GM12878 (cell line): ENCODE results near the gene CAMKMT. TPM values are rescaled to one million over a fixed set of nuclear protein-coding genes. Genes with fewer than 3 reads are reported as not detected.

ENCODE experiments used
- BCL11A ChIP-seq: IDR thresholded peaks from 2 replicates; pipeline ENCODE4 v1.6.1; 2011; ENCODE audit warnings: low read depth, low read length
- IKZF1 ChIP-seq: fragments of 450-650 bp; conservative IDR thresholded peaks from 2 replicates; pipeline ENCODE4 v1.6.1; 2017; ENCODE audit warnings: antibody characterized with exemption, mild to moderate bottlenecking
- IKZF2 ChIP-seq, 2 experiments: fragments of 450-650 bp; IDR thresholded peaks; 2 replicates each; pipeline ENCODE4 v1.6.1; 2017; ENCODE audit warnings: mild to moderate bottlenecking in 2 of 2, moderate library complexity in 2 of 2
- NR2C2 ChIP-seq: IDR thresholded peaks from 2 replicates; pipeline ENCODE4 v1.6.1; 2011; ENCODE audit warnings: borderline replicate concordance, low read depth; ENCODE audit not compliant: control insufficient read depth, insufficient read length
- NR2F1 ChIP-seq: fragments of 450-650 bp; conservative IDR thresholded peaks from 2 replicates; pipeline ENCODE4 v1.6.1; 2017; ENCODE audit warnings: mild to moderate bottlenecking
- POU2F2 ChIP-seq: IDR thresholded peaks from 3 replicates; pipeline ENCODE4 v1.6.1; 2011; ENCODE audit warnings: low read depth, mild to moderate bottlenecking, low read length, borderline replicate concordance
- SIX5 ChIP-seq: IDR thresholded peaks from 2 replicates; pipeline ENCODE4 v1.6.1; 2011; ENCODE audit warnings: mild to moderate bottlenecking, low read depth, low read length, moderate library complexity; ENCODE audit not compliant: severe bottlenecking
- SMAD1 ChIP-seq: fragments of 450-650 bp; IDR thresholded peaks from 2 replicates; pipeline ENCODE4 v1.6.1; 2018; ENCODE audit warnings: mild to moderate bottlenecking, low read depth; ENCODE audit not compliant: partially characterized antibody
- SMAD5 ChIP-seq: IDR thresholded peaks from 2 replicates; pipeline ENCODE4 v1.6.1; 2016; ENCODE audit warnings: antibody characterized with exemption, low read depth
- TARDBP ChIP-seq: IDR thresholded peaks from 2 replicates; pipeline ENCODE4 v1.6.1; 2016; ENCODE audit warnings: borderline replicate concordance
- ZNF622 ChIP-seq: fragments of 450-650 bp; IDR thresholded peaks from 2 replicates; pipeline ENCODE4 v1.6.1; 2017; ENCODE audit warnings: mild to moderate bottlenecking, inconsistent platforms
- polyA plus RNA-seq, 11 experiments: library from polyadenylated mRNA; depleted of rRNA in 4 of 11; unstranded in 6 of 11; stranded (reverse) in 5 of 11; fragments of >200 nt; fragmentation: Nextera tagmentation in 4 of 11; fragmentation: Illumina TruSeq in 1 of 11; extraction: Ambion mirVana in 4 of 11; extraction: Trizol in 1 of 11; gene quantifications; 1 replicate in 1 of 11; 2 replicates in 10 of 11; pipeline versions ENCODE4 v1.2.1 to v1.2.3, GENCODE V29; 2011 to 2016; ENCODE audit warnings: inconsistent platforms in 2 of 11, missing spikeins in 2 of 11, low read depth in 1 of 11
- total RNA-seq, 4 experiments: library from RNA; depleted of rRNA in 3 of 4; stranded (reverse); fragments of >200 nt in 3 of 4; fragmentation: Illumina TruSeq in 1 of 4; extraction: Trizol in 1 of 4; gene quantifications; 2 replicates each; pipeline versions ENCODE4 v1.2.1 to v1.2.3, GENCODE V29; 2013 to 2021
- TF ChIP-seq, protein P1 (sequence below): fragments of 450-650 bp; IDR thresholded peaks from 2 replicates; pipeline ENCODE4 v1.6.1; 2017; ENCODE audit warnings: mild to moderate bottlenecking, moderate library complexity
- TF ChIP-seq, protein P2 (sequence below), 3 experiments: IDR thresholded peaks in 2 of 3; conservative IDR thresholded peaks in 1 of 3; 2 replicates each; pipeline ENCODE4 v1.5.1; 2011; ENCODE audit warnings: low read depth in 3 of 3, low read length in 3 of 3, mild to moderate bottlenecking in 3 of 3, control low read depth in 2 of 3, moderate library complexity in 2 of 3, inconsistent platforms in 1 of 3, mixed read lengths in 1 of 3; ENCODE audit not compliant: control insufficient read depth in 2 of 3, insufficient read depth in 1 of 3; ENCODE audit errors: extremely low read depth in 1 of 3
- TF ChIP-seq, protein P3 (sequence below): fragments of 450-650 bp; formaldehyde crosslinking; IDR thresholded peaks from 2 replicates; pipeline ENCODE4 v1.4.0; 2022; ENCODE audit warnings: mild to moderate bottlenecking, moderate library complexity
- TF ChIP-seq, protein P4 (sequence below): IDR thresholded peaks from 2 replicates; pipeline ENCODE4 v1.6.1; 2012; ENCODE audit warnings: low read depth, low read length, improper control_type of control experiment
- TF ChIP-seq, protein P5 (sequence below): fragments of 450-650 bp; IDR thresholded peaks from 2 replicates; pipeline ENCODE4 v1.6.1; 2017; ENCODE audit warnings: low read depth, mild to moderate bottlenecking, moderate library complexity

CAMKMT gene
- total and polyA plus RNA-seq, 10 of the 15 experiments (the other 5 are each of a cell fraction or from before 2014, with no cell fraction given): 2.7 to 16.0 (median 11.8) TPM

DNA sequence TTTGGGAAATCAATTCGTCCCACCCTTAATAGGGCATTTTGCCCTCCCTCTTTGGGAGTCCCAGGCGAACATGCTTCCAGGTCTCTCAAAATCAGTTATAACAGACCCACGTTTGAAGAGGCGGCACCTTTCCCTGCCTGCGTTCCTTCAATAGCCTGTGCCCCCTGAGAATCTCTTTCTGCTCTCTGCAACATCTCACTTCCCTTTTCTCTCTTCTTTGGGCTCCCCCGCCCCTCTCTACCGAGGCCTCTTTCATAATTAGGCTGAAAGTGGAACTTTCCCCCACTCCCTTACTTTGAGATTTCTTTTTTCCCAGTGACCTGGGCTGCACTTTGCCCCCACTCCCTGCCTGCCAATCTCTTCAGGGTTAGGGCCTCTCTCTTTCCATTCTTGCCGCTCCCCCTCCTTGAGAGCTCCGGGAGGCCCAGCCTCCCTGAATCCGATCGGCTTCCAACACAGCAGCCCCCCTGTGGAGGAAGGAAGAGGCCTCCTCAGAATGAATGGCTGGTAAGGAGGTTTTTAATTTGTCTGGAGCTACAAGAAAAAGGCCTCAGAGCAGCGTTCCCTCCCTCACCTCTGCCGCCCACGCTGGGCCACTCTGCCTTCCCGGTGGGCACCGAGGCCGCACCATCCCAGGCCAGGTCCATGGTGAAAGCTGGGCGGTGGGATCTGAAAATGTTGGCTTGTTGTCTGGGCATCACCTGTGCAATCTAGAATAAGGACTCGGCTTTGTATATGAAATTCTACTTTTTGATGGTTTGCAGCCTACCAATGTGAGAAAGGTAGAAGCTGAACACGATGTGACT, 417.1 kb downstream of the CAMKMT start (continued):
- TF ChIP-seq, protein P1, sequence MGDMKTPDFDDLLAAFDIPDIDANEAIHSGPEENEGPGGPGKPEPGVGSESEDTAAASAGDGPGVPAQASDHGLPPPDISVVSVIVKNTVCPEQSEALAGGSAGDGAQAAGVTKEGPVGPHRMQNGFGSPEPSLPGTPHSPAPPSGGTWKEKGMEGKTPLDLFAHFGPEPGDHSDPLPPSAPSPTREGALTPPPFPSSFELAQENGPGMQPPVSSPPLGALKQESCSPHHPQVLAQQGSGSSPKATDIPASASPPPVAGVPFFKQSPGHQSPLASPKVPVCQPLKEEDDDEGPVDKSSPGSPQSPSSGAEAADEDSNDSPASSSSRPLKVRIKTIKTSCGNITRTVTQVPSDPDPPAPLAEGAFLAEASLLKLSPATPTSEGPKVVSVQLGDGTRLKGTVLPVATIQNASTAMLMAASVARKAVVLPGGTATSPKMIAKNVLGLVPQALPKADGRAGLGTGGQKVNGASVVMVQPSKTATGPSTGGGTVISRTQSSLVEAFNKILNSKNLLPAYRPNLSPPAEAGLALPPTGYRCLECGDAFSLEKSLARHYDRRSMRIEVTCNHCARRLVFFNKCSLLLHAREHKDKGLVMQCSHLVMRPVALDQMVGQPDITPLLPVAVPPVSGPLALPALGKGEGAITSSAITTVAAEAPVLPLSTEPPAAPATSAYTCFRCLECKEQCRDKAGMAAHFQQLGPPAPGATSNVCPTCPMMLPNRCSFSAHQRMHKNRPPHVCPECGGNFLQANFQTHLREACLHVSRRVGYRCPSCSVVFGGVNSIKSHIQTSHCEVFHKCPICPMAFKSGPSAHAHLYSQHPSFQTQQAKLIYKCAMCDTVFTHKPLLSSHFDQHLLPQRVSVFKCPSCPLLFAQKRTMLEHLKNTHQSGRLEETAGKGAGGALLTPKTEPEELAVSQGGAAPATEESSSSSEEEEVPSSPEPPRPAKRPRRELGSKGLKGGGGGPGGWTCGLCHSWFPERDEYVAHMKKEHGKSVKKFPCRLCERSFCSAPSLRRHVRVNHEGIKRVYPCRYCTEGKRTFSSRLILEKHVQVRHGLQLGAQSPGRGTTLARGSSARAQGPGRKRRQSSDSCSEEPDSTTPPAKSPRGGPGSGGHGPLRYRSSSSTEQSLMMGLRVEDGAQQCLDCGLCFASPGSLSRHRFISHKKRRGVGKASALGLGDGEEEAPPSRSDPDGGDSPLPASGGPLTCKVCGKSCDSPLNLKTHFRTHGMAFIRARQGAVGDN: 0 out of 2 replicates have a peak, but pooled peaks have one; percentile 23
- TF ChIP-seq IKZF2 (IDR thresholded peaks at IDR 0.05) (peak; percentile 89 to 95), NR2C2 (no peak), TARDBP (no peak), SIX5 (no peak), POU2F2 (no peak), NR2F1 (peak; percentile 90), IKZF1 (peak; percentile 85), SMAD1 (no peak), ZNF622 (no peak), SMAD5 (no peak), BCL11A (peak; percentile 68; the same call in 1 of the 2 replicates)
- TF ChIP-seq, protein P2, sequence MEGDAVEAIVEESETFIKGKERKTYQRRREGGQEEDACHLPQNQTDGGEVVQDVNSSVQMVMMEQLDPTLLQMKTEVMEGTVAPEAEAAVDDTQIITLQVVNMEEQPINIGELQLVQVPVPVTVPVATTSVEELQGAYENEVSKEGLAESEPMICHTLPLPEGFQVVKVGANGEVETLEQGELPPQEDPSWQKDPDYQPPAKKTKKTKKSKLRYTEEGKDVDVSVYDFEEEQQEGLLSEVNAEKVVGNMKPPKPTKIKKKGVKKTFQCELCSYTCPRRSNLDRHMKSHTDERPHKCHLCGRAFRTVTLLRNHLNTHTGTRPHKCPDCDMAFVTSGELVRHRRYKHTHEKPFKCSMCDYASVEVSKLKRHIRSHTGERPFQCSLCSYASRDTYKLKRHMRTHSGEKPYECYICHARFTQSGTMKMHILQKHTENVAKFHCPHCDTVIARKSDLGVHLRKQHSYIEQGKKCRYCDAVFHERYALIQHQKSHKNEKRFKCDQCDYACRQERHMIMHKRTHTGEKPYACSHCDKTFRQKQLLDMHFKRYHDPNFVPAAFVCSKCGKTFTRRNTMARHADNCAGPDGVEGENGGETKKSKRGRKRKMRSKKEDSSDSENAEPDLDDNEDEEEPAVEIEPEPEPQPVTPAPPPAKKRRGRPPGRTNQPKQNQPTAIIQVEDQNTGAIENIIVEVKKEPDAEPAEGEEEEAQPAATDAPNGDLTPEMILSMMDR (IDR thresholded peaks at IDR 0.05 in 2 of 3, conservative IDR thresholded peaks at IDR 0.05 in 1 of 3; ENCODE audit: control insufficient read depth in 2 of 3, extremely low read depth in 1 of 3, insufficient read depth in 1 of 3, low read depth in 3 of 3, low read length in 3 of 3): 0 out of 6 replicates have a peak, but pooled peaks of 1 of the 3 experiments have one; percentile 0
- TF ChIP-seq, protein P3, sequence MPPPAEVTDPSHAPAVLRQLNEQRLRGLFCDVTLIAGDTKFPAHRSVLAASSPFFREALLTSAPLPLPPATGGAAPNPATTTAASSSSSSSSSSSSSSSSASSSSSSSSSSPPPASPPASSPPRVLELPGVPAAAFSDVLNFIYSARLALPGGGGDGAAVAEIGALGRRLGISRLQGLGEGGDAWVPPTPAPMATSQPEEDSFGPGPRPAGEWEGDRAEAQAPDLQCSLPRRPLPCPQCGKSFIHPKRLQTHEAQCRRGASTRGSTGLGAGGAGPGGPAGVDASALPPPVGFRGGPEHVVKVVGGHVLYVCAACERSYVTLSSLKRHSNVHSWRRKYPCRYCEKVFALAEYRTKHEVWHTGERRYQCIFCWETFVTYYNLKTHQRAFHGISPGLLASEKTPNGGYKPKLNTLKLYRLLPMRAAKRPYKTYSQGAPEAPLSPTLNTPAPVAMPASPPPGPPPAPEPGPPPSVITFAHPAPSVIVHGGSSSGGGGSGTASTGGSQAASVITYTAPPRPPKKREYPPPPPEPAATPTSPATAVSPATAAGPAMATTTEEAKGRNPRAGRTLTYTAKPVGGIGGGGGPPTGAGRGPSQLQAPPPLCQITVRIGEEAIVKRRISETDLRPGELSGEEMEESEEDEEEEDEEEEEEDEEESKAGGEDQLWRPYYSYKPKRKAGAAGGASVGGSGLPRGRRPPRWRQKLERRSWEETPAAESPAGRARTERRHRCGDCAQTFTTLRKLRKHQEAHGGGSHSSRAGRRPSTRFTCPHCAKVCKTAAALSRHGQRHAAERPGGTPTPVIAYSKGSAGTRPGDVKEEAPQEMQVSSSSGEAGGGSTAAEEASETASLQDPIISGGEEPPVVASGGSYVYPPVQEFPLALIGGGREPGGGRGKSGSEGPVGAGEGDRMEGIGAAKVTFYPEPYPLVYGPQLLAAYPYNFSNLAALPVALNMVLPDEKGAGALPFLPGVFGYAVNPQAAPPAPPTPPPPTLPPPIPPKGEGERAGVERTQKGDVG: no peak
- TF ChIP-seq, protein P4, sequence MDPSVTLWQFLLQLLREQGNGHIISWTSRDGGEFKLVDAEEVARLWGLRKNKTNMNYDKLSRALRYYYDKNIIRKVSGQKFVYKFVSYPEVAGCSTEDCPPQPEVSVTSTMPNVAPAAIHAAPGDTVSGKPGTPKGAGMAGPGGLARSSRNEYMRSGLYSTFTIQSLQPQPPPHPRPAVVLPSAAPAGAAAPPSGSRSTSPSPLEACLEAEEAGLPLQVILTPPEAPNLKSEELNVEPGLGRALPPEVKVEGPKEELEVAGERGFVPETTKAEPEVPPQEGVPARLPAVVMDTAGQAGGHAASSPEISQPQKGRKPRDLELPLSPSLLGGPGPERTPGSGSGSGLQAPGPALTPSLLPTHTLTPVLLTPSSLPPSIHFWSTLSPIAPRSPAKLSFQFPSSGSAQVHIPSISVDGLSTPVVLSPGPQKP: no peak
- TF ChIP-seq, protein P5, sequence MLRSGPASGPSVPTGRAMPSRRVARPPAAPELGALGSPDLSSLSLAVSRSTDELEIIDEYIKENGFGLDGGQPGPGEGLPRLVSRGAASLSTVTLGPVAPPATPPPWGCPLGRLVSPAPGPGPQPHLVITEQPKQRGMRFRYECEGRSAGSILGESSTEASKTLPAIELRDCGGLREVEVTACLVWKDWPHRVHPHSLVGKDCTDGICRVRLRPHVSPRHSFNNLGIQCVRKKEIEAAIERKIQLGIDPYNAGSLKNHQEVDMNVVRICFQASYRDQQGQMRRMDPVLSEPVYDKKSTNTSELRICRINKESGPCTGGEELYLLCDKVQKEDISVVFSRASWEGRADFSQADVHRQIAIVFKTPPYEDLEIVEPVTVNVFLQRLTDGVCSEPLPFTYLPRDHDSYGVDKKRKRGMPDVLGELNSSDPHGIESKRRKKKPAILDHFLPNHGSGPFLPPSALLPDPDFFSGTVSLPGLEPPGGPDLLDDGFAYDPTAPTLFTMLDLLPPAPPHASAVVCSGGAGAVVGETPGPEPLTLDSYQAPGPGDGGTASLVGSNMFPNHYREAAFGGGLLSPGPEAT: peak; percentile 92
